Calu3 (cell line): Measurements from ENCODE around the gene STK39. TPM values are rescaled to one million over a fixed set of nuclear protein-coding genes. Genes with fewer than 3 reads are reported as not detected.

ENCODE experiments used
- BruUV-seq: library from RNA; stranded (reverse); fragments of 400-500 nt; replicated peaks from 2 replicates; lab custom pipeline; 2021; lab: Mats Ljungman, UMichigan
- CTCF ChIA-PET: fragments of 300-600 bp; sonication (Branson Sonifier 250); formaldehyde crosslinking; loops from one replicate; lab custom pipeline; 2022; ENCODE audit warnings: antibody characterized with exemption; lab: Charles Lee
- DNase-seq: peaks from one replicate; pipeline ENCODE4 v3.0.0; 2022
- H3K27ac Mint-ChIP-seq: one replicate; pipeline ENCODE4 v1.8.0; 2022; ENCODE audit warnings: mixed read lengths; ENCODE audit not compliant: unreplicated experiment
- H3K27me3 Mint-ChIP-seq: one replicate; pipeline ENCODE4 v1.8.0; 2022; ENCODE audit warnings: mixed read lengths; ENCODE audit not compliant: unreplicated experiment
- H3K36me3 Mint-ChIP-seq: one replicate; pipeline ENCODE4 v1.8.0; 2022; ENCODE audit warnings: mild to moderate bottlenecking, moderate library complexity, mixed read lengths; ENCODE audit not compliant: insufficient read depth, unreplicated experiment
- H3K4me1 Mint-ChIP-seq: one replicate; pipeline ENCODE4 v1.8.0; 2022; ENCODE audit warnings: mild to moderate bottlenecking, low read depth, mixed read lengths; ENCODE audit not compliant: unreplicated experiment
- H3K4me3 Mint-ChIP-seq: one replicate; pipeline ENCODE4 v1.8.0; 2022; ENCODE audit warnings: mild to moderate bottlenecking, low read depth, moderate library complexity, mixed read lengths; ENCODE audit not compliant: unreplicated experiment
- H3K9me3 Mint-ChIP-seq: one replicate; pipeline ENCODE4 v1.8.0; 2022; ENCODE audit warnings: low read depth, mixed read lengths; ENCODE audit not compliant: unreplicated experiment
- CTCF ChIP-seq: fragments of 200-600 bp; IDR thresholded peaks from one replicate; pipeline ENCODE4 v1.8.0; 2022; ENCODE audit warnings: antibody characterized with exemption; ENCODE audit not compliant: unreplicated experiment
- intact Hi-C: fragments of 100-400 bp; cut with micrococcal nuclease; formaldehyde crosslinking; loops from one replicate; pipeline ENCODE4 v1.10.0; 2022; ENCODE audit not compliant: unreplicated experiment
- total RNA-seq: library from RNA; stranded (reverse); gene quantifications from 2 replicates; pipeline ENCODE4 v1.2.3, GENCODE V29; 2022

STK39 gene
- total RNA-seq, 1 experiment from 2014 or later: 110 TPM

GRCh38 chr2:168120730-168121129, 126.7 kb downstream of the STK39 start:
- TF ChIP-seq CTCF: no peak
- Mint-ChIP-seq H3K4me3 (no peak overlapping the region), H3K9me3 (no peaks in the 10 kb centered on the region), H3K27ac (no peak overlapping the region), H3K27me3 (no peaks in the 10 kb centered on the region), H3K36me3 (peaks cover 32% of the 10 kb centered on the region), H3K4me1 (no peaks in the 10 kb centered on the region)
- no peak for DNase-seq
- CTCF ChIA-PET: interaction anchor here (2.5 kb wide), 1 partner anchor 216 kb away, joined by 10 read pairs; no protein-coding TSS in a partner anchor
- intact Hi-C loops: no loop called here
- BruUV-seq: no TSS peak

DNA sequence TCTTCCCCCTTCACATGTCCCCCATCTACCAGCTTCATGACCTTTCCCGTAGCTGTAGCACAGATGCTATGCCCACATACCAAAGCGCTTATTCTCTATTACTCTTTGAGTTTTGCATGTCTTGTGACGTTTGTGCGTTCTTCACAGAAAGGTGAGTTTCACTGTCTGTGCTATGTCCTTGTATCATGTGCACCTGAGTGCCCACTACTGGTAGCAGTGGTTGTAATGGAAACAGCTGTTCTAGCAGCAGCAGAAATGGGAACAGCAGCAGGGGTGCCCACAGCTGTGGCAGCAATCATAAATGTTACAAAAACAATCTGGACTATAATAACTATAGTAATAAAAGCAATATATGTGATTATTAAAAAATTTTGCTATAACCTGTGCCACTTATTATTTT, 127.1 kb downstream of the STK39 start:
- CTCF ChIA-PET: interaction anchor here (2.5 kb wide), 1 partner anchor 216 kb away, joined by 10 read pairs; no protein-coding TSS in a partner anchor
- Mint-ChIP-seq H3K27ac (no peak overlapping the region), H3K36me3 (peaks cover 32% of the 10 kb centered on the region), H3K4me3 (no peak overlapping the region), H3K27me3 (no peaks in the 10 kb centered on the region), H3K4me1 (no peaks in the 10 kb centered on the region), H3K9me3 (no peaks in the 10 kb centered on the region)
- intact Hi-C loops: no loop called here
- no TSS peak for BruUV-seq
- TF ChIP-seq CTCF: no peak
- no peak for DNase-seq

DNA sequence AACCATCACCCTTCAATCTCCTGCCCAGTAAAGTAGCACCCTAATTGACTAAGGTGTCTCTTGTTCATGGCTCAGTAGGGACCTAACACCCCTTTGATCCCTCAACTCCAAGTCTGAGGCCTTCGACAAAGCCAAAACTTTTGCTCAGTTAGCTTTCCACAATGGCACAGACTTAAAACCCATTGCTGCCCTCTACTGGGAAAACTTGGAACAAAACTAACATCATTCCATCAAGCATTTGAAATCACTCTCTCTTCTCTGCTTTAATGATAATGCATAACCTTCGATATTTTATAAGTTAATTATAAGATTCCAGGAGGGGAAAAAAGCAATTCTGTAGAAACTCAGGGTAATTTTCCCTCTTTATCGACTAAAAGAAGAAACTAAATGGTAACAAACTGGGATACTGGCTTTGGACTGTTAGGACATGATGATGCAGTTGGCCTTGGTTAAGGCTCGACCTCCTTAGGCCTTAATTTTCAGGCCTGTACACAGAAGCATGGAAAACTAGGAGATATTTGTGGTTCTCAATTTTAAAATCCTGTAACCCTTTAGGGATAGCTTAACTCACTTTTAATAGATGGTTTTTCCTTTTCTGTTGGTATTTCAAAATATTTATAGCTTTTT, 127.8 kb downstream of the STK39 start:
- DNase-seq: peak; percentile 49
- BruUV-seq: no TSS peak
- intact Hi-C loops: loop anchor here (2.0 to 10.0 kb wide), 4 partner anchors 155 to 1581 kb away; no protein-coding TSS in a partner anchor

More for the DNA sequence above, 127.8 kb downstream of the STK39 start:
- peaks cover 28% of the 10 kb centered on the region for H3K36me3 Mint-ChIP-seq
- TF ChIP-seq CTCF: no peak
- CTCF ChIA-PET: interaction anchor here (1.2 to 2.5 kb wide), 4 partner anchors 71 to 856 kb away, joined by 6 to 10 read pairs (median 7); no protein-coding TSS in a partner anchor
- H3K4me1 Mint-ChIP-seq: no peaks in the 10 kb centered on the region
- no peaks in the 10 kb centered on the region for H3K27me3 Mint-ChIP-seq
- no peak overlapping the region for H3K4me3 Mint-ChIP-seq
- H3K9me3 Mint-ChIP-seq: no peaks in the 10 kb centered on the region
- H3K27ac Mint-ChIP-seq: no peak overlapping the region
